OCI-LY1 (cell line): ENCODE results near the gene BAIAP2L1.

Source experiments
- CTCF ChIP-seq: fragments of 200-600 bp; sonication (generic), shearing (Covaris generic); IDR thresholded peaks from 2 replicates; pipeline ENCODE4 v1.5.1; 2017; ENCODE audit warnings: mild to moderate bottlenecking, antibody characterized with exemption, low read length, moderate library complexity, mixed read lengths
- EZH2 ChIP-seq: fragments of 200-600 bp; sonication (generic), shearing (Covaris generic); IDR thresholded peaks from 2 replicates; pipeline ENCODE4 v1.8.0; 2017; ENCODE audit warnings: borderline replicate concordance, mixed run types, mild to moderate bottlenecking, antibody characterized with exemption, low read length, moderate library complexity, mixed read lengths

- TF ChIP-seq CTCF (no peak), EZH2 (no peak)
These were observed 106.6 kb downstream of the BAIAP2L1 start for GRCh38 chr7:98294326-98294725.
